Osteoblast (primary cell): ENCODE results near the gene FAM24B. TPM values are rescaled to one million over a fixed set of nuclear protein-coding genes. Genes with fewer than 3 reads are reported as not detected.

Experiments used
- DNase-seq: peaks from one replicate; pipeline ENCODE4 v3.0.0; 2011; ENCODE audit warnings: low spot score, mixed read lengths; ENCODE audit not compliant: insufficient read length; ENCODE audit errors: missing footprints
- H2AFZ ChIP-seq: 2 replicates; pipeline ENCODE4 v1.6.0; 2011; ENCODE audit warnings: mild to moderate bottlenecking, low read length
- H3K27ac ChIP-seq: 2 replicates; pipeline ENCODE4 v1.5.1; 2011; ENCODE audit warnings: mild to moderate bottlenecking, low read depth, low read length, moderate library complexity
- H3K27me3 ChIP-seq: 2 replicates; pipeline ENCODE4 v1.6.0; 2012; ENCODE audit warnings: mild to moderate bottlenecking, control low read depth, inconsistent platforms, low read length, moderate library complexity; ENCODE audit not compliant: insufficient read depth
- H3K36me3 ChIP-seq: 2 replicates; pipeline ENCODE4 v1.5.1; 2011; ENCODE audit warnings: mild to moderate bottlenecking, low read length, control low read depth, moderate library complexity; ENCODE audit not compliant: insufficient read depth
- H3K4me1 ChIP-seq: 2 replicates; pipeline ENCODE4 v1.5.1; 2011; ENCODE audit warnings: mild to moderate bottlenecking, low read length, control low read depth, moderate library complexity; ENCODE audit not compliant: insufficient read depth
- H3K4me2 ChIP-seq: 2 replicates; pipeline ENCODE4 v1.6.0; 2011; ENCODE audit warnings: mild to moderate bottlenecking, low read length; ENCODE audit not compliant: insufficient read depth
- H3K4me3 ChIP-seq: fragments of 200-600 bp; sonication (generic); 3 replicates; pipeline ENCODE4 v1.5.1; 2012; ENCODE audit warnings: mild to moderate bottlenecking, low read length, inconsistent platforms; ENCODE audit not compliant: insufficient read depth
- H3K79me2 ChIP-seq: 2 replicates; pipeline ENCODE4 v1.6.0; 2012; ENCODE audit warnings: mild to moderate bottlenecking, low read length, control low read depth, inconsistent platforms; ENCODE audit not compliant: insufficient read depth
- H3K9me3 ChIP-seq: 2 replicates; pipeline ENCODE4 v1.5.1; 2011; ENCODE audit warnings: low read depth, low read length, control low read depth
- H4K20me1 ChIP-seq: 2 replicates; pipeline ENCODE4 v1.6.0; 2012; ENCODE audit warnings: mild to moderate bottlenecking, low read length, control low read depth; ENCODE audit not compliant: insufficient read depth
- CTCF ChIP-seq: IDR thresholded peaks from 2 replicates; pipeline ENCODE4 v1.5.1; 2011; ENCODE audit warnings: mild to moderate bottlenecking, low read depth, low read length, moderate library complexity; ENCODE audit errors: extremely low read depth
- total RNA-seq: library from RNA; depleted of rRNA; stranded (reverse); fragments of >200 nt; gene quantifications from 2 replicates; pipeline ENCODE4 v1.2.3, GENCODE V29; 2012

FAM24B gene
- total RNA-seq, 1 donor = 1.8 TPM

DNA sequence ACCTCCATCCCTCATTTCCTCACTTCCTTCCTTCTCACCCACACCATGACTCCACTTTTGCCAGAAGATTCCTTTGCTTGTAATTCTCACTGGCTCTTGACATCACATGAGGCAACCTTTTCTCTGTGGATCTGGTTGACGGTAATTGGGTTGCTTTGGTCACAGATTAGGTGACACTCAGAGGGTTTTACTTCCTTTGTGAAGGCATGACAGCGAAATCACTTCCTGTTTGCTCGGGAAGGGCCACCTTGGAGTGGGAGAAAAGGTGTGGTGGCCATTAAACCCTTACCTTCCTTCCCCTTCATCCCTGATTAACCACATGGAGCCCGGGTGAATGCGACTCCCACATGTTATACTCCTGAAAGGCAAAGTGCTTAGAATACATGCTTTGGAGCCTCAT, 63.9 kb downstream of the FAM24B start:
- Histone ChIP-seq H3K79me2 (no peaks in the 10 kb centered on the region), H3K4me1 (no peaks in the 10 kb centered on the region), H3K4me3 (no peak overlapping the region), H3K27me3 (peaks cover 8% of the 10 kb centered on the region), H3K36me3 (no peaks in the 10 kb centered on the region), H3K9me3 (no peaks in the 10 kb centered on the region), H2AFZ (no peak overlapping the region), H4K20me1 (no peaks in the 10 kb centered on the region), H3K4me2 (no peak overlapping the region), H3K27ac (no peak overlapping the region)
- TF ChIP-seq CTCF = no peak
- DNase-seq = no peak

DNA sequence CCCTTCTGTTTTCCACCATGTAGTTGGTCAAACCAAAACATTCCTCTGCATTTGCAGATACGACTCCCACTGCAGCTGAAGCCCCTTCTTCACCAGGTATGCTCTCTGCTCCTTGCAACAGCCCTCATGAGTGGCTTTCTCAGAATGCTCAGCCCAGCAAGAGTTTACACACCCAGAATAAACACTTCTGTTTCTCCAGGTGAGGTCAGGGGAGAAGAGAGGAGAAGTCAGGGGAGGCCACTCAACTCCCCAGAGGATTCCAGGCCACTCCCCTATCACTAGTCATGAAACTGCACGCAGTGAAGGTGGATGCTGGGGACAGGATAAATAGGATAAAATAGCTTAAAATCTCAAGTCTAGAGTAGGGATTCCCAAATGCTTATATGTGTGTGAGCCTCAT, 64.9 kb downstream of the FAM24B start:
- Histone ChIP-seq H3K79me2 (no peaks in the 10 kb centered on the region), H3K27ac (no peak overlapping the region), H3K4me2 (no peak overlapping the region), H2AFZ (no peak overlapping the region), H3K4me1 (no peaks in the 10 kb centered on the region), H3K9me3 (no peaks in the 10 kb centered on the region), H3K4me3 (no peak overlapping the region), H3K36me3 (no peaks in the 10 kb centered on the region), H3K27me3 (peaks cover 8% of the 10 kb centered on the region), H4K20me1 (no peaks in the 10 kb centered on the region)
- TF ChIP-seq CTCF = no peak
- DNase-seq = no peak

GRCh38 chr10:122812751-122813150, 66.6 kb downstream of the FAM24B start:
- TF ChIP-seq CTCF = no peak
- Histone ChIP-seq H3K4me2 (no peak overlapping the region), H3K4me1 (no peaks in the 10 kb centered on the region), H4K20me1 (no peaks in the 10 kb centered on the region), H3K79me2 (no peaks in the 10 kb centered on the region), H3K9me3 (no peaks in the 10 kb centered on the region), H3K36me3 (no peaks in the 10 kb centered on the region), H3K27me3 (peaks cover under 1% of the 10 kb centered on the region), H3K27ac (no peak overlapping the region), H3K4me3 (no peak overlapping the region), H2AFZ (no peak overlapping the region)
- no peak for DNase-seq

DNA sequence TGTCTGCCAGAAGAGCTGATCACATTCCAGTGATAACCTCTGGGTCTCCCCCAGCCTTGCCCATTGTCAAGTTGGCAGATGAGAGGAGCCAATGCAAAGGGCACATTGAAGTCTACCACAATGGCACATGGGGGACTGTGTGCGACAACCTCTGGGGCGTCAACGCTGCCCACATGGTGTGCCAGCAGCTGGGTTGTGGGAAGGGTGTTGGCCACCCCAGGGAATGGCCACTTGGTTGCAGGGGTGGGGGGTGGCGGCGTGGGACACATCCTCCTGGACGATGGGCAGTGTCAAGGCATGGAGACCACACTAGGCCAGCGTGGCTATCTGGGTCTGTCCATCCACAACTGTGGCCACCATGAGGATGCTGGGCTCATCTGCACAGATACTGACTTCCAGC, 77.1 kb downstream of the FAM24B start:
- H3K4me1 ChIP-seq = no peaks in the 10 kb centered on the region
- H3K27me3 ChIP-seq = no peaks in the 10 kb centered on the region
- DNase-seq = no peak
- H3K9me3 ChIP-seq = no peaks in the 10 kb centered on the region
- H3K4me2 ChIP-seq = no peak overlapping the region
- H4K20me1 ChIP-seq = no peaks in the 10 kb centered on the region
- H2AFZ ChIP-seq = no peak overlapping the region
- H3K4me3 ChIP-seq = no peak overlapping the region
- H3K36me3 ChIP-seq = no peaks in the 10 kb centered on the region
- H3K79me2 ChIP-seq = no peaks in the 10 kb centered on the region
- H3K27ac ChIP-seq = no peak overlapping the region
- TF ChIP-seq CTCF = no peak

Other genes with a start within 250 kb of the FAM24B start
- not detected in 2 replicates for gene C10orf120, start 179.7 kb downstream of the FAM24B start, total RNA-seq
- 0.36 and 0.59 TPM in 2 replicates for gene CUZD1, start 33.7 kb downstream of the FAM24B start, total RNA-seq
- not detected in 2 replicates for gene FAM24A, start 31.0 kb upstream of the FAM24B start, total RNA-seq
- gene C10orf88, start 74.6 kb upstream of the FAM24B start, total RNA-seq = 6.5 and 7.4 TPM in 2 replicates
- 3.6 and 4.4 TPM in 2 replicates for gene PSTK, start 100.8 kb upstream of the FAM24B start, total RNA-seq
- 6.2 and 8.0 TPM in 2 replicates for gene IKZF5, start 129.2 kb upstream of the FAM24B start, total RNA-seq
- 8.5 and 9.4 TPM in 2 replicates for gene ACADSB, start 129.4 kb upstream of the FAM24B start, total RNA-seq